Measurements from ENCODE around the gene LSM8. TPM values are rescaled to one million over a fixed set of nuclear protein-coding genes. Genes with fewer than 3 reads are reported as not detected.
A peak's percentile ranks its signal among the peaks of the same experiment; 100 is the strongest.

The LSM8 gene
- total RNA-seq, 3 donors from 2014 or later, result 23.3 to 26.0 (median 23.4) TPM

GRCh38 chr7:118214051-118214832 lies 30.3 kb downstream of the LSM8 start:
- H3K36me3 ChIP-seq (ENCODE audit: low read depth), result no peaks in the 10 kb centered on the region
- DNase-seq, result peak; percentile 59 to 74 (median 61)
- H3K9me3 ChIP-seq, result no peaks in the 10 kb centered on the region
- TF ChIP-seq CTCF (IDR thresholded peaks at IDR 0.05), result no peak
- ATAC-seq, result peak; percentile 75
- H3K4me1 ChIP-seq (ENCODE audit: low read depth), result no peaks in the 10 kb centered on the region
- intact Hi-C loops (cut with DNase I, micrococcal nuclease), result no loop called here
- no peak overlapping the region for H3K4me3 ChIP-seq

- Histone ChIP-seq H3K9me3 (no peaks in the 10 kb centered on the region), H3K4me1 (ENCODE audit: low read depth) (no peaks in the 10 kb centered on the region), H3K4me3 (no peak overlapping the region), H3K36me3 (ENCODE audit: low read depth) (no peaks in the 10 kb centered on the region)
- no peak for TF ChIP-seq CTCF (IDR thresholded peaks at IDR 0.05)
- ATAC-seq (no peak), DNase-seq (no peak)
- intact Hi-C loops (cut with DNase I, micrococcal nuclease), result no loop called here
Measured at GRCh38 chr7:118214833-118215182, 30.8 kb downstream of the LSM8 start.

GRCh38 chr7:118217210-118217619 lies 33.3 kb downstream of the LSM8 start:
- Histone ChIP-seq H3K4me3 (no peak overlapping the region), H3K4me1 (ENCODE audit: low read depth) (no peaks in the 10 kb centered on the region), H3K9me3 (no peaks in the 10 kb centered on the region), H3K36me3 (ENCODE audit: low read depth) (no peaks in the 10 kb centered on the region)
- intact Hi-C loops (cut with DNase I, micrococcal nuclease), result no loop called here
- ATAC-seq (peak; percentile 55), DNase-seq (no peak)
- TF ChIP-seq CTCF (IDR thresholded peaks at IDR 0.05), result no peak

GRCh38 chr7:118218413-118219156 lies 34.6 kb downstream of the LSM8 start:
- Histone ChIP-seq H3K36me3 (ENCODE audit: low read depth) (no peaks in the 10 kb centered on the region), H3K9me3 (no peaks in the 10 kb centered on the region), H3K4me3 (no peak overlapping the region), H3K4me1 (ENCODE audit: low read depth) (no peaks in the 10 kb centered on the region)
- intact Hi-C loops (cut with DNase I, micrococcal nuclease), result no loop called here
- TF ChIP-seq CTCF (IDR thresholded peaks at IDR 0.05), result no peak
- ATAC-seq, result no peak
- DNase-seq, result no peak

GRCh38 chr7:118219157-118219512 lies 35.2 kb downstream of the LSM8 start:
- Histone ChIP-seq H3K9me3 (no peaks in the 10 kb centered on the region), H3K4me3 (no peak overlapping the region), H3K4me1 (ENCODE audit: low read depth) (no peaks in the 10 kb centered on the region), H3K36me3 (ENCODE audit: low read depth) (no peaks in the 10 kb centered on the region)
- ATAC-seq (no peak), DNase-seq (no peak)
- intact Hi-C loops (cut with DNase I, micrococcal nuclease), result no loop called here
- no peak for TF ChIP-seq CTCF (IDR thresholded peaks at IDR 0.05)
